GM18907 (cell line): Measurements from ENCODE around the gene FIZ1.

Experiments
- ATAC-seq: cut with Tn5 transposase; IDR thresholded peaks from one replicate; pipeline ENCODE4 v1.9.1; 2021; ENCODE audit warnings: mild to moderate bottlenecking, moderate library complexity; ENCODE audit not compliant: unreplicated experiment

FIZ1 gene, protein sequence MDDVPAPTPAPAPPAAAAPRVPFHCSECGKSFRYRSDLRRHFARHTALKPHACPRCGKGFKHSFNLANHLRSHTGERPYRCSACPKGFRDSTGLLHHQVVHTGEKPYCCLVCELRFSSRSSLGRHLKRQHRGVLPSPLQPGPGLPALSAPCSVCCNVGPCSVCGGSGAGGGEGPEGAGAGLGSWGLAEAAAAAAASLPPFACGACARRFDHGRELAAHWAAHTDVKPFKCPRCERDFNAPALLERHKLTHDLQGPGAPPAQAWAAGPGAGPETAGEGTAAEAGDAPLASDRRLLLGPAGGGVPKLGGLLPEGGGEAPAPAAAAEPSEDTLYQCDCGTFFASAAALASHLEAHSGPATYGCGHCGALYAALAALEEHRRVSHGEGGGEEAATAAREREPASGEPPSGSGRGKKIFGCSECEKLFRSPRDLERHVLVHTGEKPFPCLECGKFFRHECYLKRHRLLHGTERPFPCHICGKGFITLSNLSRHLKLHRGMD

DNA sequence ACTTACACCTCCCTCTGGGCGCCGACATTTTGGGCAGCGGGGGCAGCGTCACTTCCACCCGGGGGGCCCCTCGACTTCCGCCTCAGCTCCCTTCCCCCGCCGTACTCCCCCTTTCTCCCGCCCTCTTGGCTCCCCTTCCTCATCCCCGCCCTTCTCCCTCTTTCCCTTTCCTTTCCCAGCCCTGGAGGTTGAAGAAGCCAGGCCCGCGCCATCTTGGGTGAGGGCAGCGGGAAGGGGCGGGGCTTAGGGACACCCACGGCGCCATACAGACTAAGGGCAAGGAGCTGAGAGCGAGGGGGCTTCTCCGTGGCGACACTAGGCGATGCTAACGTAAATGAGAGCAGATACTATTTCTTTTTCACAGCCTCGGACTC is at the start of gene FIZ1:
Gene FIZ1, minus strand, starts transcription at position 50 of the 374 bp plus-strand sequence. CDS start 1,652 bp downstream, outside the sequence.
- ATAC-seq, result peak; percentile 57

- ATAC-seq, result no peak
Observed at GRCh38 chr19:55648585-55649267, 49.4 kb upstream of the FIZ1 start.

DNA sequence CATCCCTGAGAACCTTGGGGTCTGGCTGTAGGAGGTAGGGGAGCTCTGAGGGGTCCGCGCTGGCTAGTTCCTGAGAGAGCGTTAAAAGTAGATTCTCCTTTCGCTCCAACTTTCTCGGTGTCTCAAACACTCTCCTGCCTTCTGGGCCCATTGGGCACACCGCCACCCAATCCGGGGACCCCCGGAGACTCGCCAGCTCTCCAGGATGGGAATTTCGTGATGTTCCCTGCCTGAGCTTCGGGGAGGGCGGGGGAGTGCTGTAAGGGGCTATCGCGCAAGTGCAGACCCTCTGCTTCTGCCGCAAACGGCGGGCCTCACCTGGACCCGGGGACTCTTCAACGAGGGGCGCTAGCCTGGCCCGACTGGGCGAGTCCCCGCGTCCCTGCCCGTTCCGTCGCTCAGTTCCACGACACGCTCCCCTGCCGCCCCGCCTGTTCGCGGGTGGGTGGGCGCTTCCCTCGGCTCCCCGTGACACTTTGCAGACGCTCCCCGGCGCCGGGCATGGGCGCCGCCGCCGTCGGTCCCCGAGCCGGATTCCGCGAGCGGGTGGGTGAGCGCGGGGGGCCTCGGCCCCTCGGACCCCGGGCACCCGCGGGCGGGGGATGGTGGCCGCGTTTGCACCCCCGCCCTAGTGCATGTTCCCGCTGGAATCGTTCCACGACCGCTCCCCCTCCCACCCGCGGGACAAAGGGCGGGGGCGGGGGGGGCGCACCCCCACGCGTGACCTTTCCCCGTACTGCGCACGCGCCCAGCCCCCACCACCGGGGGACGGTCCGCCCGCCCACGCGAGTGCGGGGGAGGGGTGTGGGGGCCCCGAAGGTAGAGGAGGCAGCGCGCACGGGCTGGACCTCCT is 48.6 kb upstream of the FIZ1 start, which contains the start of gene CCDC106:
Gene CCDC106, plus strand, starts transcription at position 481 of the 853 bp plus-strand sequence. CDS start 835 bp downstream, outside the sequence.
- no peak for ATAC-seq

GRCh38 chr19:55646889-55647731 is 47.8 kb upstream of the FIZ1 start:
- ATAC-seq, result no peak

GRCh38 chr19:55645512-55645881 is 46.2 kb upstream of the FIZ1 start:
- ATAC-seq, result no peak

GRCh38 chr19:55644842-55645511 is 45.7 kb upstream of the FIZ1 start:
- no peak for ATAC-seq

DNA sequence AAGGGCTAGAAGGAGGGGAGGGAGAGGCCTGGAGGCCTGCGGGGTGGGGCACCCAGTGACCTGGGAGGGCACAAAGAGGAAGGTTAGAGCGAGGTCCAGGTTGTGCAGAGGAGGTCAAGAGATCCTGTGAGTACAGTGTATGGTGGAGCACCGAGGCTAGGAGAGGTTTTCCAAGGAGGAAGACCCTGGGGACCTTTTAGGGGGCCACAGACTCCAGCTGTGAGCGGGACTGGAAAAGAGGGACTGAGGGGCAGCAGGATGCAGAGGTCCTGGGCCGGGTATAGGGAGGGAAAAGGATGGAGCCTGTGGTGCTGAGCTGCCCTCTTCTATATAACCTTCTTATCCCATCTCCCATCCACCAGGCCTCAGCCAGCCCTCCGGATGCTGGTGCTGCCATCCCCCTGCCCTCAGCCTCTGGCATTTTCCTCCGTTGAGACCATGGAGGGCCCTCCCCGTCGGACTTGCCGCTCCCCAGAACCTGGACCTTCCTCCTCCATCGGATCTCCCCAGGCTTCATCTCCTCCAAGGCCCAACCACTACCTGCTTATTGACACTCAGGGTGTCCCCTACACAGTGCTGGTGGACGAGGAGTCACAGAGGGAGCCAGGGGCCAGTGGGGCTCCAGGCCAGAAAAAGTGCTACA is 45.0 kb upstream of the FIZ1 start:
- no peak for ATAC-seq

DNA sequence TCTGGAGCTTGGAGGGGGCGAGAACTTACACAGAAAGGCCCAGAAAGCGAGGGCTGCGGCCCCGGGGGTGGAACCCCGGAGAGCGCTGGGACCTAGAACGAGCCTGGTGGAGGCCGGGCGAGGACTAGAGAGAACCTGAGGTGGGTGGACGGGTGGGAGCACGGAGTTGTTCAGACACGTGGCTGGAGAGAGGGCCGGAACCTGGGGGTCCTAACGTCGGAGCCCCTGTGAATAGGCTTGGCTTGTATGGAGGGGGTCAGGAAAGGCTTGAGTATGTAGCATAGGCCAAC is 44.5 kb upstream of the FIZ1 start:
- ATAC-seq, result no peak

DNA sequence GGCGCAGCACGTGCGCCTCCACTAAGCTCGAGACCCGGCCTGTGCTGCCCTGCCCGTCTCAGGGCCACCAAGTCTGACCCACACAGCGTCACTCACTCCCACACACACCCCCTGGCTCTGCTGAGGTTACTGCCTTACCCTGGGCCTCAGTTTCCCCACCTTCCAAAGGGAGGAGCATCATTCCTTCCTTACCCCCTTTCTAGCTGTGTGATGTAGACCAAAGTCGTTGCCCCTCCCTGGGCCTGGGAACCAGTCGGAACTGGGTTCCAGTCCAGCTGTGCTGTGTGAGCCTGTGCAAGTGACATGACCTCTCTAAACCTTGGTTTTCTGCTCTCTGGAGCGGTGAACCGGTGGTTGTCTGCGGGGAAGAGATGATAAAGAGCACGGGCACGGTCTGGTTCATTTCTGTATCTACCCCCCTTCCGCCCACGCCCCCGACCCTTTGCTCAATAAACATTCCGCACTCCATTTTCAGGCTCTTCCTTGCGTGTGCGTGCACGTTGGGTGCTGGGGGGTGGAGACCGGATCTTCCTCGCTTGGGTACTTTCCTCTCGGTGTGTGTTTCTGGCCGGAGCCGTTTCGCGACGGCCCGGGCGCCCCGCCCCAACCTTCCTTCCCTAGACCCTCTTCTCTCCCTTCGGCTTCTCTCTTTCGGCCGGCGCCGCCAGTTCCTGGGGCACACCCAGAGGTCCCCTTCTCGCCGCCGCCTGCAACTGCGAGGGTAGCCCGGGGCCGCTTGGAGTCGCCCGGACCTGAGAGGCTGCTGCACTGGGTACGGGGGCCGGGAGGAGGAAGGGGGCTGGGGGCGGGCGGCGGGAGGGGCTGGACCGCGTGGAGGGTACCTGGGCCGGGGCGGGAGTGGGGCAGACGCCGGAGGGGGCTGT is 43.9 kb upstream of the FIZ1 start, which contains the start of gene ZNF581:
Gene ZNF581, plus strand, starts transcription at position 647 of the 884 bp plus-strand sequence. CDS start 923 bp downstream, outside the sequence.
- ATAC-seq, result peak; percentile 48

DNA sequence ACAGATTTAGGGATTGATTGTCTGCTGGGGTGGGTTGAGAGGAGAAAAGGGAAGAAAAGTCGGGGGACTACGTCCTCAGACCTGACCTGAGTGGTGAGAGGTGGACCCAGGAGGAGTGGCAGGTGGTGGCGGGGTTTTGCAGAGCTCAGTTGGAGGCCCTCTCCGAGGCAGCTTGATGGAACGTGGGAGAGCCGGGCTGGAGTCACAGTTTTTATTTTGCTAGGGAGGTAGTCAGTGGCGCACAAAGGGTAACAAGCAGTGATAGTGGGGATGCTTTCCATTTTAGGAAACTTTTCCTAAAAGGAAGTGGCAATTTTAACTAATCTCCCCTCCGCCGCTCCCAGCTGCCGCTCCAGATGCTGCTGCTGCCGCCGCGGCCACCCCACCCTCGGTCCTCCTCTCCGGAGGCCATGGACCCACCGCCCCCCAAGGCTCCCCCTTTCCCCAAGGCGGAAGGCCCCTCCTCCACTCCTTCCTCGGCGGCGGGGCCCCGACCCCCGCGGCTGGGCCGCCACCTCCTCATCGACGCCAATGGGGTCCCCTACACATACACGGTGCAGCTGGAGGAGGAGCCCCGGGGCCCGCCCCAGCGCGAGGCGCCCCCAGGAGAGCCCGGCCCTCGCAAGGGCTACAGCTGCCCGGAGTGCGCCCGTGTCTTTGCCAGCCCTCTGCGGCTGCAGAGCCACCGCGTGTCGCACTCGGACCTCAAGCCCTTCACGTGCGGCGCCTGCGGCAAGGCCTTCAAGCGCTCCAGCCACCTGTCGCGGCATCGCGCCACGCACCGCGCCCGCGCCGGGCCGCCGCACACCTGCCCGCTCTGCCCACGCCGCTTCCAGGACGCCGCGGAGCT is 43.1 kb upstream of the FIZ1 start:
- ATAC-seq, result peak; percentile 5

DNA sequence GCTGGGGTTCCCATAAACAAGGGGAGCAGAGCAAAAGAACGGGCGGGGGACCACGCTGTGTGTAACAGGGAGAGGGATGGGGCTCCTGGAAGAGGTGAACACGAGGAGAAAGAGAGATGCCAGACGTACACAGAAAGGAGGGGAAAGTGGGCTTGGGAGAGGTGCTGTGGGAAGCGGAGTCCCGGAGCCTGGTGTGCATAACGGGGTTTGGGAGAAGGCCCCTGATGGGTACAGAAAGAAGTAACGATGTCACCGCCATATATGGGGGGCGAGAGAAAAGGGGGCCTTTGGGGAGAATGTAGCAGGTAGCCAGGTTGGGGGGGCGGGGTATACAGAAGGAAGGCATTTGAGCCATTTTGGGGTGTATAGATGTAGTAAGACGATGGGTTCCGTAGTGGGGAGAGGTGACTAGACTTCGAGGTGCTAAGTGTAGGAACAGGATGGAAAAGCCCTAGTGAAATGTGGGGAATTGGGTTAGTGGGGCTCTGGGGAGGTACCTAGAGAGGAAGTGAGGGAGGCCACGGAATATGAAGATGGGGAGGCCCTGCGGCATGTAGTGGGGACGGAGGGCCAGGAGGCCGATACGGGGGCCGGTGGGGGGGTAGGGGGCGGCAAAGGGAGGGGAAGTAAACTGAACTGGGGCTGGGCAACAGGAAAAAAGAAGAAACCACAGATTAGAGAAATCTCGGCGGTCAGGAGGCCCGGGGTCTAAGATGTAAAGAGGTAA is 42.3 kb upstream of the FIZ1 start:
- no peak for ATAC-seq

- peak; percentile 27 for ATAC-seq
Observed at GRCh38 chr19:55640577-55641425, 41.5 kb upstream of the FIZ1 start, which contains the start of gene ZNF580. Gene ZNF580, plus strand, starts transcription at chr19:55641002. Its CDS starts 1,507 bp downstream, at chr19:55642509.

DNA sequence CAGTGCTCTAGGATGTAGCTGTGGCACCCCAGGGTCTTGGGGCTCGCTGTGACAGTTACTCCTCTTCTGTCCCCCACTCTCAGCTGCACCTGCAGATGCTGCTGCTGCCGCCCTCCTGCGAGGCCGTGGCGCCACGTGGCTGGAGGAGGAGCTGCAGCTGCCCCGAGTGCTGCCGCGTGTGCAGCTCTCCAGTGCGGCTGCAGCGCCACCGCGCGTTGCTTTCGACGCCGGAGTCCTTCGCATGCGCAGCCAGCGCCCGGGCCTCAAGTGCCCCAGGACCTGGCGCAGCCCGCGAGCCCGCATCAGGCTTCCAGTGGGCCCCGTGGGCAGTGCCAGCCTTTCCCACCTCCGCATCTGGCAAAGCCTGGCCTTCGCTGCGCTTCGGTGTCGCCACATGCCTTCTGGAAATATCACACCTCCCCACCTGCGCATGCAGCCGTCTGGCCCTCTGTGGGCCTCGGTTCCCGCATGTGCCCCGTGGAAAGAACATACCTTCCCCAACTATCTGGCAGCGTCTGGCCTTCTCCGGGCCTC is 40.8 kb upstream of the FIZ1 start:
- no peak for ATAC-seq

GRCh38 chr19:55638864-55639359 is 39.6 kb upstream of the FIZ1 start:
- ATAC-seq, result no peak

DNA sequence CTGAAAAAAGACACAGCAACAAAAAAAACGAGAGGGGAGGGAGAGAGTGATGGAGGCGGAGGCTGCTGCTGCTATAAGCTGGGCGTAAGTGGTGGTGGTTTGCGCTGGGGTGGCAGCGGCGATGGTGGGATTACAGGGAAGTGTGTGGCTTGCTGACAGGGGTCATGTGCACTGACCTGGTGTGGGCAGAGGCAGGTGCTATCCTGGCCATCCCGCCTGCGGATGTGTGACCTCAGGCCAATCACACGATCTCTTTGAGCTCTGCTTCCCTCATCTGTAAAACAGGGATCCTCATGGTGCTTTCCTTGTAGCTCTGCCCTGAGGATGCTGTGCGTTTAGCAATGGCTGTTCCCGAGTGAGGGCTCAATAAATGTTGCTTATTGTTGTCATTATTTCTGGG is 38.2 kb upstream of the FIZ1 start:
- ATAC-seq, result no peak
